Mucosa of gallbladder (tissue), 1 donor: ENCODE results near the gene SLC30A3. TPM values are rescaled to one million over a fixed set of nuclear protein-coding genes. Genes with fewer than 3 reads are reported as not detected.

Experiments used
- DNase-seq: peaks from one replicate; pipeline ENCODE4 v3.0.0-alpha.2; 2020; ENCODE audit warnings: low spot score
- total RNA-seq: library from RNA; stranded (reverse); gene quantifications from one replicate; pipeline ENCODE4 v1.2.1, GENCODE V29; 2021
- donor health status: DM: no; HTN: no; CAD: no.

The SLC30A3 gene
- total RNA-seq, 1 donor from 2014 or later = not detected

DNA sequence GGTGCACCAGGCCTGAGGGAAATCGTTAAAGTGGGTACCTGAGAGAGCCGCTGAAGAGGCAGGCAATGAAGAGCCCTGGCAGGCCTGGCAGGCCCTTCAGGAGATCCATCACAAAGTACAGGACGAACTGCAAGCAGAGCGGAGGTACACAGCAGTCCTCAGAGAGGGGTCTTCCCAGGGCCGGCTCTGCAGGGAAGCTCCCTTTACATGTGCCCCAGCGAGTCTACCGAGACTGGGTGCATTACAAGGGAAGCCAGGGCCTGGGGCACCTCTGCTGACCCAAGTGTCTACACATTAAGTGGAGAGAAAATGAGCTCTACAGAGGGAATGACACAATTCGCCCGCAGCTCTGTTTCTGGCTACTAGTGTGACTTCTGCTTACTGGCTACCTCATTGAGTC lies 59.1 kb downstream of the SLC30A3 start:
- DNase-seq = no peak

Other genes starting within 250 kb of the SLC30A3 start
- 80.0 TPM for gene TMEM214, start 230.1 kb downstream of the SLC30A3 start, total RNA-seq
- gene AGBL5, start 211.4 kb downstream of the SLC30A3 start, total RNA-seq = 27.9 TPM
- gene OST4, start 191.4 kb downstream of the SLC30A3 start, total RNA-seq = 323 TPM
- 210 TPM for gene EMILIN1, start 184.4 kb downstream of the SLC30A3 start, total RNA-seq
- 6.1 TPM for gene KHK, start 176.3 kb downstream of the SLC30A3 start, total RNA-seq
- 1.1 TPM for gene CGREF1, start 143.9 kb downstream of the SLC30A3 start, total RNA-seq
- gene ABHD1, start 139.2 kb downstream of the SLC30A3 start, total RNA-seq = 0.37 TPM
- 51.3 TPM for gene PREB, start 128.4 kb downstream of the SLC30A3 start, total RNA-seq
- not detected for gene PRR30, start 123.6 kb downstream of the SLC30A3 start, total RNA-seq
- 0.12 TPM for gene TCF23, start 114.0 kb downstream of the SLC30A3 start, total RNA-seq
- 104 TPM for gene ATRAID, start 51.0 kb downstream of the SLC30A3 start, total RNA-seq
- 24.9 TPM for gene SLC5A6, start 50.8 kb downstream of the SLC30A3 start, total RNA-seq
- 26.7 TPM for gene CAD, start 45.7 kb downstream of the SLC30A3 start, total RNA-seq
- not detected for gene DNAJC5G, start 12.4 kb upstream of the SLC30A3 start, total RNA-seq
- 0.26 TPM for gene TRIM54, start 19.4 kb upstream of the SLC30A3 start, total RNA-seq
- gene UCN, start 45.4 kb upstream of the SLC30A3 start, total RNA-seq = 3.1 TPM
- gene MPV17, start 60.0 kb upstream of the SLC30A3 start, total RNA-seq = 62.6 TPM
- 49.5 TPM for gene GTF3C2, start 93.7 kb upstream of the SLC30A3 start, total RNA-seq
- gene EIF2B4, start 107.3 kb upstream of the SLC30A3 start, total RNA-seq = 32.3 TPM
- 105 TPM for gene SNX17, start 107.6 kb upstream of the SLC30A3 start, total RNA-seq
- 25.6 TPM for gene ZNF513, start 117.7 kb upstream of the SLC30A3 start, total RNA-seq
- gene PPM1G, start 146.5 kb upstream of the SLC30A3 start, total RNA-seq = 56.7 TPM
- 90.1 TPM for gene NRBP1, start 165.6 kb upstream of the SLC30A3 start, total RNA-seq
- gene KRTCAP3, start 179.3 kb upstream of the SLC30A3 start, total RNA-seq = 65.7 TPM
- gene IFT172, start 226.7 kb upstream of the SLC30A3 start, total RNA-seq = 54.4 TPM
- gene FNDC4, start 232.2 kb upstream of the SLC30A3 start, total RNA-seq = 13.4 TPM
- gene GCKR, start 233.8 kb upstream of the SLC30A3 start, total RNA-seq = 7.6 TPM